Erythroblast (primary cell): Measurements from ENCODE around the gene RPS6KA2.
"Not testable (repeated sequence)": the region's sequence is repeated elsewhere in the genome, so short reads cannot be mapped to it uniquely, and the experiment has no call there.

Experiments
- GATA1 ChIP-seq: IDR thresholded peaks from 2 replicates; pipeline ENCODE4 v1.6.1; 2011; ENCODE audit warnings: low read depth, mild to moderate bottlenecking, control low read depth, low read length, moderate library complexity
- POLR2A ChIP-seq: IDR thresholded peaks from 2 replicates; pipeline ENCODE4 v1.6.1; 2011; ENCODE audit warnings: mild to moderate bottlenecking, low read length

DNA sequence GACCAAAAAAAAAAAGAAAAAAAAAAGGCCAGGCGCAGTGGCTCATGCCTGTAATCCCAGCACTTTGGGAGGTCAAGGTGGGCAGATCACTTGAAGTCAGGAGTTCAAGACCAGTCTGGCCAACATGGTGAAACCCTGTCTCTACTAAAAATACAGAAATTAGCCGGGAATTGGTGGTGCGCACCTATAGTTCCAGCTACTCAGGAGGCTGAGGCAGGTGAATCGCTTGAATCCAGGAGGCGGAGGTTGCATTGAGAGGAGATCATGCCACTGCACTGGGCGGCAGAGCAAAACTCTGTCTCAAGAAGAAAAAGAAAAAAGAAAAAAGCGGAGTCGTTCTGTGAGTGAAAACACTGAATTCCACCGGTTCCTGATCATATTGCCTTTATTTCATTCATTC is 240.0 kb downstream of the RPS6KA2 start:
- TF ChIP-seq POLR2A, GATA1: not testable (repeated sequence)
